ENCODE measurements around the gene ELANE.

- TF ChIP-seq, protein P1, sequence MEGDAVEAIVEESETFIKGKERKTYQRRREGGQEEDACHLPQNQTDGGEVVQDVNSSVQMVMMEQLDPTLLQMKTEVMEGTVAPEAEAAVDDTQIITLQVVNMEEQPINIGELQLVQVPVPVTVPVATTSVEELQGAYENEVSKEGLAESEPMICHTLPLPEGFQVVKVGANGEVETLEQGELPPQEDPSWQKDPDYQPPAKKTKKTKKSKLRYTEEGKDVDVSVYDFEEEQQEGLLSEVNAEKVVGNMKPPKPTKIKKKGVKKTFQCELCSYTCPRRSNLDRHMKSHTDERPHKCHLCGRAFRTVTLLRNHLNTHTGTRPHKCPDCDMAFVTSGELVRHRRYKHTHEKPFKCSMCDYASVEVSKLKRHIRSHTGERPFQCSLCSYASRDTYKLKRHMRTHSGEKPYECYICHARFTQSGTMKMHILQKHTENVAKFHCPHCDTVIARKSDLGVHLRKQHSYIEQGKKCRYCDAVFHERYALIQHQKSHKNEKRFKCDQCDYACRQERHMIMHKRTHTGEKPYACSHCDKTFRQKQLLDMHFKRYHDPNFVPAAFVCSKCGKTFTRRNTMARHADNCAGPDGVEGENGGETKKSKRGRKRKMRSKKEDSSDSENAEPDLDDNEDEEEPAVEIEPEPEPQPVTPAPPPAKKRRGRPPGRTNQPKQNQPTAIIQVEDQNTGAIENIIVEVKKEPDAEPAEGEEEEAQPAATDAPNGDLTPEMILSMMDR (IDR thresholded peaks at IDR 0.05) = no peak
- no peak for TF ChIP-seq POLR2A (IDR thresholded peaks at IDR 0.05)
Observed at GRCh38 chr19:840519-841206, 11.4 kb upstream of the ELANE start, which contains the start of gene PRTN3.

All from adrenal gland (tissue), 5 donors.